PC-3 (cell line): Measurements from ENCODE around the gene AMZ2. TPM values are rescaled to one million over a fixed set of nuclear protein-coding genes. Genes with fewer than 3 reads are reported as not detected.
"Not testable (repeated sequence)": the region's sequence is repeated elsewhere in the genome, so short reads cannot be mapped to it uniquely, and the experiment has no call there.

Experiments used
- ATAC-seq: fragments of 200-7000 bp; cut with Tn5 transposase; 2 replicates; pipeline ENCODE4 v1.9.1; 2020; ENCODE audit warnings: mild to moderate bottlenecking, moderate library complexity
- BruUV-seq: library from RNA; stranded (reverse); fragments of 400-500 nt; replicated peaks from 2 replicates; lab custom pipeline; 2021; lab: Mats Ljungman, UMichigan
- CTCF ChIA-PET: fragments of 300-600 bp; sonication (Branson Sonifier 250); formaldehyde crosslinking; loops from one replicate; lab custom pipeline; 2022; ENCODE audit warnings: antibody characterized with exemption; lab: Charles Lee
- POLR2A ChIA-PET: fragments of 300-600 bp; sonication (Branson Sonifier 250); formaldehyde crosslinking; loops from one replicate; lab custom pipeline; 2022; ENCODE audit warnings: antibody characterized with exemption; ENCODE audit not compliant: unreplicated experiment; lab: Charles Lee
- DNase-seq: peaks from one replicate; pipeline ENCODE4 v3.0.0-alpha.2; 2015
- H2AFZ ChIP-seq: fragments of 300-600 bp; sonication (generic); 2 replicates; pipeline ENCODE4 v1.6.0; 2016; ENCODE audit warnings: antibody characterized with exemption, low read length
- H3F3A ChIP-seq: fragments of 300-600 bp; sonication (generic); one replicate; pipeline ENCODE4 v1.6.0; 2017; ENCODE audit warnings: antibody characterized with exemption, low read length, control low read depth, mild to moderate bottlenecking; ENCODE audit not compliant: unreplicated experiment
- H3K27ac ChIP-seq: fragments of 300-600 bp; sonication (generic); 2 replicates; pipeline ENCODE4 v1.5.1; 2016; ENCODE audit warnings: mild to moderate bottlenecking, low read length
- H3K27me3 ChIP-seq: fragments of 300-600 bp; sonication (generic); 2 replicates; pipeline ENCODE4 v1.6.1; 2016; ENCODE audit warnings: low read length, mixed read lengths
- H3K36me3 ChIP-seq: fragments of 300-600 bp; sonication (generic); 2 replicates; pipeline ENCODE4 v1.6.1; 2016; ENCODE audit warnings: low read depth, mixed run types, low read length, mixed read lengths
- H3K4me1 ChIP-seq: fragments of 300-600 bp; sonication (generic); 2 replicates; pipeline ENCODE4 v1.5.1; 2016; ENCODE audit warnings: low read length; ENCODE audit not compliant: insufficient read depth
- H3K4me2 ChIP-seq: fragments of 300-600 bp; sonication (generic); 2 replicates; pipeline ENCODE4 v1.6.0; 2016; ENCODE audit warnings: low read length
- H3K4me3 ChIP-seq: fragments of 300-600 bp; sonication (generic); 2 replicates; pipeline ENCODE4 v1.5.1; 2016; ENCODE audit warnings: mild to moderate bottlenecking, low read length, mixed read lengths
- H3K79me2 ChIP-seq: fragments of 300-600 bp; sonication (generic); 2 replicates; pipeline ENCODE4 v1.6.1; 2017; ENCODE audit warnings: low read length, mixed read lengths
- H3K9ac ChIP-seq: fragments of 300-600 bp; sonication (generic); 2 replicates; pipeline ENCODE4 v1.6.0; 2016; ENCODE audit warnings: mild to moderate bottlenecking, low read length
- H3K9me2 ChIP-seq: fragments of 300-600 bp; sonication (generic); replicated peaks from 2 replicates; pipeline ENCODE4 v1.6.1; 2016; ENCODE audit warnings: mixed run types, low read length, mixed read lengths
- H3K9me3 ChIP-seq: fragments of 300-600 bp; sonication (generic); 2 replicates; pipeline ENCODE4 v1.6.1; 2016; ENCODE audit warnings: low read length, mixed read lengths
- H4K20me1 ChIP-seq: fragments of 300-600 bp; sonication (generic); 2 replicates; pipeline ENCODE4 v1.6.1; 2016; ENCODE audit warnings: low read length, mixed read lengths
- CTCF ChIP-seq: fragments of 300-600 bp; sonication (generic); conservative IDR thresholded peaks from 2 replicates; pipeline ENCODE4 v1.5.1; 2017; ENCODE audit warnings: antibody characterized with exemption, low read depth, mild to moderate bottlenecking, low read length
- EZH2 ChIP-seq: fragments of 300-600 bp; sonication (generic); IDR thresholded peaks from one replicate; pipeline ENCODE4 v1.6.1; 2017; ENCODE audit warnings: antibody characterized with exemption, mild to moderate bottlenecking, low read length; ENCODE audit not compliant: unreplicated experiment
- EZH2phosphoT487 ChIP-seq: fragments of 300-600 bp; sonication (generic); IDR thresholded peaks from 2 replicates; pipeline ENCODE4 v1.6.1; 2018; ENCODE audit warnings: mild to moderate bottlenecking, antibody characterized with exemption, low read length, borderline replicate concordance
- intact Hi-C: fragments of 100-400 bp; cut with micrococcal nuclease; formaldehyde crosslinking; loops from 2 replicates; pipeline ENCODE4 v1.9.0; 2023
- total RNA-seq: library from RNA; depleted of rRNA; stranded (reverse); fragments of >200 nt; gene quantifications from 2 replicates; pipeline ENCODE4 v1.2.3, GENCODE V29; 2014

AMZ2 gene
- total RNA-seq, 1 experiment from 2014 or later, result 88.5 TPM

- no peaks in the 10 kb centered on the region for H3K9me2 ChIP-seq
- no peaks in the 10 kb centered on the region for H3K4me1 ChIP-seq
- no peak for ATAC-seq
- H2AFZ ChIP-seq, result no peak overlapping the region
- H3K27me3 ChIP-seq, result no peaks in the 10 kb centered on the region
- H4K20me1 ChIP-seq, result no peaks in the 10 kb centered on the region
- peaks cover 7% of the 10 kb centered on the region; the same call in 1 of the 2 replicates for H3K9me3 ChIP-seq
- DNase-seq, result no peak
- no peak overlapping the region for H3K27ac ChIP-seq
- peaks cover 6% of the 10 kb centered on the region; the same call in 1 of the 2 replicates for H3K36me3 ChIP-seq
- intact Hi-C loops, result no loop called here
- no peak overlapping the region for H3K4me3 ChIP-seq
- no TSS peak for BruUV-seq
- no peak for TF ChIP-seq EZH2
- TF ChIP-seq EZH2phosphoT487, result no peak
- TF ChIP-seq CTCF, result no peak
- no peaks in the 10 kb centered on the region for H3F3A ChIP-seq
- ChIA-PET CTCF (no interaction called here), POLR2A (no interaction called here)
- no peak overlapping the region for H3K9ac ChIP-seq
- no peak overlapping the region for H3K4me2 ChIP-seq
- H3K79me2 ChIP-seq, result no peaks in the 10 kb centered on the region
Measured at GRCh38 chr17:68273722-68274121, 25.9 kb downstream of the AMZ2 start.

GRCh38 chr17:68276339-68276738, 28.5 kb downstream of the AMZ2 start:
- H3K4me2 ChIP-seq, H2AFZ ChIP-seq, H3K4me3 ChIP-seq, H4K20me1 ChIP-seq, BruUV-seq, H3F3A ChIP-seq, H3K4me1 ChIP-seq, H3K36me3 ChIP-seq, ATAC-seq, CTCF ChIA-PET, H3K9ac ChIP-seq, intact Hi-C loops, H3K9me2 ChIP-seq, H3K79me2 ChIP-seq, POLR2A ChIA-PET, DNase-seq, H3K27me3 ChIP-seq, H3K9me3 ChIP-seq, H3K27ac ChIP-seq: not testable (repeated sequence)

- ChIA-PET CTCF (no interaction called here), POLR2A (no interaction called here)
- no peak overlapping the region for H2AFZ ChIP-seq
- BruUV-seq, result no TSS peak
- no peak overlapping the region for H3K9ac ChIP-seq
- H3K27ac ChIP-seq, result no peak overlapping the region
- no peak overlapping the region for H3K4me2 ChIP-seq
- H3K4me1 ChIP-seq, result no peaks in the 10 kb centered on the region
- H4K20me1 ChIP-seq, result no peaks in the 10 kb centered on the region
- H3K9me3 ChIP-seq, result peaks cover 7% of the 10 kb centered on the region; the same call in 1 of the 2 replicates
- no peak for DNase-seq
- H3K79me2 ChIP-seq, result no peaks in the 10 kb centered on the region
- TF ChIP-seq CTCF (no peak), EZH2phosphoT487 (no peak), EZH2 (no peak)
- no peaks in the 10 kb centered on the region for H3F3A ChIP-seq
- no peaks in the 10 kb centered on the region for H3K27me3 ChIP-seq
- no peak for ATAC-seq
- intact Hi-C loops, result no loop called here
- peaks cover 6% of the 10 kb centered on the region; the same call in 1 of the 2 replicates for H3K36me3 ChIP-seq
- H3K4me3 ChIP-seq, result no peak overlapping the region
- H3K9me2 ChIP-seq, result no peaks in the 10 kb centered on the region
Measured at GRCh38 chr17:68277807-68278206, 30.0 kb downstream of the AMZ2 start.

GRCh38 chr17:68281965-68282364, 34.1 kb downstream of the AMZ2 start:
- H3K36me3 ChIP-seq, H3K4me3 ChIP-seq, H3F3A ChIP-seq, H3K4me2 ChIP-seq, POLR2A ChIA-PET, H3K9me2 ChIP-seq, ATAC-seq, H3K27ac ChIP-seq, CTCF ChIA-PET, intact Hi-C loops, H3K79me2 ChIP-seq, DNase-seq, BruUV-seq, H3K9ac ChIP-seq, H3K27me3 ChIP-seq, H4K20me1 ChIP-seq, H3K9me3 ChIP-seq, H2AFZ ChIP-seq, H3K4me1 ChIP-seq: not testable (repeated sequence)
